Measurements from ENCODE around the gene WDR90.

The WDR90 gene

GRCh38 chr16:693364-693763, 44.2 kb downstream of the WDR90 start:
- no peak for DNase-seq

DNA sequence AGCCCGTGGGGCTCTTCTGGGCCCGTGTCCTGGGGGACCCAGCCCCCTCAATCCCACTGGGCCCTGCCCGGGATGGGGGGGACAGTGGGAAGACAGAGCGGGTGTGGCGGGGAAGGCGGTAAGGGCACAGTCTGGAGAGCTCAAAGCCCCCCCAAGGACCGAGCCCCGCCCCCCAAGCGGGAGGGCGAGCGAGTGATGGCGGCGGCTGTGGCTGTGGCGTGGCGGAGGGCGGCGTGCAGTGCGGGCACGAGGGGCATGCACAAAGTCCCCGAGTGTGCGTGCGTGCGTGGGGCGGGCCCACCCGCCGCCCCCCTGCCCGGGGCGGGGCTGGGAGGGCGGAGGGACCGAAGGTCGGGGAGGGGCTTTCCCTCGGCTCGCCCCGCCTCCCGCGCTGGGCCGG, 44.6 kb downstream of the WDR90 start:
- DNase-seq = no peak

DNA sequence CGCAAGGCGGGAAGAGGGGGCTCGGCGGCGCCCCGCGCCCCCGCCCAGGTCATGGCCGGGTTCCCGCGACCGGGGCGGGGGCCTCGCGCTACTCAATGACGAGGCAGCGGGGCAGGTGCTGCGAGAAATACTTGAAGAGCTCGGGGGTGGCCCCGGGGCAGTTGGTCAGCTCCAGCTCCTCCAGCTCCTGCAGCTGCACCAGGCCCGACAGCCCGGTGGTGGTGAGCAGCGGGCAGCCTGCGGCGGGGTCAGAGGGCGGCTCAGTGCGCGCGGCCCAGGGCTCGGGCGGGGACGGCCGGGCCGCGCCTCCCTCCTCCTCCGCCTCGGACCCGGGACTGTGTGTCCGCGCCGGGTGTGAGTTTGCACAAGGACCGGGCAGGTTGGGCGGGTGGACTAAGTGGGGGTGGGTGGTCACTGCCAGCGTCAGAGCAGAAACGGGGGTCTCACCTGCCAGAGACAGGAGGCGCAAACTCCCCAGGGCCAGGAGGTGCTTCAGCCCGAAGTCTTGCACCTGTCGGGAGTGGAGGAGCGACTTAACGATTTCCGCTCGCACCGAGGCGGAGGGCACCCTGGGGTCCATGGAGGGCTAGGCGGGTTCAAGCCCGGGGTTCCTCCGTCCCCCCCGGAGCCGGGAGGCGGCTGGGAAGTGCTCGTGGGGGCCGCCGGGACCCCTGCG, 45.2 kb downstream of the WDR90 start:
- no peak for DNase-seq

GRCh38 chr16:694863-695354, 45.7 kb downstream of the WDR90 start:
- no peak for DNase-seq

DNA sequence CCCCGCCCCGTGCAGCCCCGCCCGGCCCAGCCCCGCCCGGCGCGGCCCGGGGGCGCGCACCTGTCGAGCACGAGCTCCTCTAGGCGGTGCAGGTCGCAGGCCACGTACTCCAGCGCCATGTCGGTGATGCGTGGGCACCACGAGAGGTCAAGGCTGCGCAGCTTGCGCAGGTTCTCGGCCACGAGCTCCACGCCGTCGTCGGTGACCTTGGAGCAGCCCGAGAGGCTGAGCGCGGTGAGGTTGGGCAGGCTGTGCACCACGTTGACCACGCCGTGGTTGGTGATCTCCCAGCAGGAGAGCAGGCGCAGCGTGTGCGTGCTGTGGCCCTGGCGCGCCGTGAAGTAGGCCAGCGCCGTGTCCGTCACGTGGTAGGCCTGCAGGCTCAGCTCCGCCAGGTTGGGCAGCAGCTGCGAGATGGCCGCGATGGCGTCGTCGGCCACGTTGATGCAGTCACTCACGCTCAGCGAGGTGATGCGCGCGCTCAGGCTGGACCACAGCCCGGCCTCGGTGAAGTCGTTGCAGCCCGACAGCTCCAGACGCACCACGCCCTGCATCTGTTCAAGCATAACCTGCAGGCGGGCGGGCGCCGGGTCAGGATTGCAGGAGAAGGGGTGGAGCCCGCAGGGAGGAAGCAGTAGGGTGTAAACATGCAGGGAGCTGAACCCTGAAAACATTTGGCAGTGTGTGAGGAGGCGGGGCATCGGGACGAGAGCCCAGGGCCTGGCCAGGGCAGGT, 46.4 kb downstream of the WDR90 start:
- DNase-seq = peak; percentile 68

- DNase-seq = no peak
Measured at GRCh38 chr16:698911-699671, 49.9 kb downstream of the WDR90 start.

GRCh38 chr16:700684-701584, 51.8 kb downstream of the WDR90 start:
- DNase-seq = no peak

DNA sequence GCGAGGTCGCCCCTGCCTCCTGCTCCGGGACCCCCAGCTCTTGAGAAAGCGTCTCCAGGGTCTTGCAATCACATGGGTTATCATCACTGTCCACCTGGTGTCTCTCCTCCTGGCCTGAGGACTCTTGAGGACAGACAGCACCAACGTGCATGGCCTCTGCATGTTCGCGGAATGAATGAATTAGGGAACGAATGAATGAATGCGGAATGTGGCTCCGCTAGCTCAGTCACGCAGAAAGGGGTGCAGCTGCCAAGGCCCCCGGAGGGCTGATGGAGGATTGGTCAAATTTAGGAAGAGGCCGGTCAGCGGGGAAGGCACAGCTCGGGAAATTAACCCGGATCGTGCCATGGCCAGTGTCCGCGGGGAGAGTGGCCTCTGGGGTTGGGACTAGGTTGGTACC, 53.2 kb downstream of the WDR90 start:
- DNase-seq = no peak

DNA sequence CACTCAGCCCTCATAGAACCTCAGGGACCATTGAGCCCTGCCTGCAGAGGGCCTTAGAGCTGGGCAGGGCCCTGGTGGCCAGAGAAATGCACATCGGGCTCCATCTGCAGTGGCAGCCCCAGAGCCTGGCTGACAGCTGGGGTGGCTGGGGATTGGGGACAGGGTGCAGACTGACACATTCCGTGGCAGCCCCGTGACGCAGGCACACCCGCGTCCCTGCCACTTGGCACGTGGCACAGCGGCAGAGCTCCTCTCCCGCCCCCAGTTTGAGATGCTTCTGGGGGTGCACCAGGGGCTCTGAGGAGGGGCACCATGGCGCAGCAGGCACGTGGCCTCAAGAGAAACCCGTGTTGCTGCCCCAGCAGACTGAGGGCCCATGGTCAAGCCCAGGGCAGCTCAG, 54.2 kb downstream of the WDR90 start:
- DNase-seq = no peak

DNA sequence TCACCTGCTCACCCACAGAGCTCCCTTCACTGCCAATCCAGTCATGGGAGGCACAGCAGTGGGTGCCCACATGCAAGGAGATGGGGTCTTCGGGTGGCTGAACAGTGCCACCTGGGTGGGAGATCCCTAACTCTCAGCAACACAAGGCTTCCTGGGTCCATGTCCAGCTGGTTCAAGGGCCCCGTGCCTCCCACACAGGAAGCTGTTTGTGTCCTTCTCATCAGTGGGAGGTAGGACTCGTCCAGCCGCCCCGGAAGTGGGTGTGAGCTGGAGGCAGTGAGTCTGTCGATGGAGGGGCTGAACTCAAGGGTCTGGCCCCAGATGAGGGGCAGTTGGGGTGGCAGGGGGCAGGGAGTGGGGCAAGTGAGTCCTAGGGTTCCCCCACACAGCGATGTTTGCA, 54.9 kb downstream of the WDR90 start:
- no peak for DNase-seq

DNA sequence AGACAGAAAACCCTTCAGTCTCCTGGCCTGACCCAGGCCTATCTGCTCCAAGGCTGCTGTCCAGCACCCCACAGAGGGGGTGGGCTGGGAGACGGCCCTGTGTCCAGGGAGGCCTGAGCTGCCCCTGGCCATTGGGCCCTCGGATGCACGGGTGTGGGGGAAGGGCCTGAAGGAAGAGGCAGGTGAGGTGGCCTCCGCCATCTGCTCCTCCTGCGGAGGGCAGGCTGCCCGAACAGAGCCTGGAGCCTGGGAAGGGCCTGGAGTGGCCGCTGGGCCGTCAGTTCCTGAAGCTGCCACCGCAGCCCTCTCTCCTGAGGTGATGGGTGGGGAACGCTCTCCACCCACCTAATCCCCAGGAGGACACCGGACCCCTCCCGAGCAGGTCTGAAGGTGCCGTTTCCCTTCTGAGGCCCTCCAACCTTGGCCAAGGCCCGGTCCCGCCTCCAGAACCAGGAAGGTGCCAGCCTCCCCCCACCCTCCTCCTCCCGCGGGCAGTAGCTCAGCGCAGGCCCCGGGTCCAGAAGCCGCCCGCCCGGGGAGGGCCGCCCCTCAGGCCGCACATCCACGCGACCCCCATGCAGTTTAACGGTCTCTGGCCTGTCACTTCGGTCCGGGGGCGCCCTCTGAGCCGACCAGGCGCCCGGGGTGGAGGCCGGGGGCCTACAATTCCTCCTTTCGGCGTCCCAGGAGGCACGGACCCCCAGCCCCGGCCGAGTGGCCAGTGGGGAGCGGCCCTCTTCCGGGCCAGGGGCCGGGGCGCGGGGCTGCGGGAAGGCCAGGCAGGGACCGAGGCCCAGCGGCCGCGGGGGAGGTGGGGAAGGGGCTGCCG, 55.6 kb downstream of the WDR90 start:
- DNase-seq = no peak

GRCh38 chr16:705431-706188, 56.4 kb downstream of the WDR90 start, which contains the start of gene FBXL16:
TSS of gene FBXL16 (minus strand) at chr16:705801. CDS start at chr16:697405, 8,396 bp downstream.
- DNase-seq = no peak

- DNase-seq = no peak
Measured at GRCh38 chr16:706189-707061, 57.3 kb downstream of the WDR90 start.

DNA sequence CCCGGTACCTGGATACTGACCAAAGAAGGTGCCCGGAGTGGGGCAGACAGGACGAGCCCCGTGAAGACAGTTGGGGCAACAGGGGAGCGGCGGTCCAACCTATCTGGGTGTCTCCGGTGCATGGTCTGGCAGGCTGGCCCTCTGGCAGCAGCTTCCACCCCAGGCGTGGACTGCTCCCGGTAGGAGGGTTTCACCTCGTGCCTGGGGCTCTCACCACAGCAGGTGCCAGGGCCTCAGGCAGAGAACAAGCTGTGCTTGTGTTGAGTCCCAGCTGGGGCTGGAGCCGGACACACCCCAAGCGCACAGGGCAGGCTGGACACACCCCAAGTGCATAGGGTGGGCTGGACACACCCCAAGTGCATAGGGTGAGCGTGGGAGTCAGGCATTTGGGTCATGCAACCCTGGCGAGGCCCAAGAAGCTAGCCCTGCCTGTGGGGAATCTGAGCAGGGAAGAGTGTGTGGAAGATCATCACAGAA, 57.9 kb downstream of the WDR90 start:
- DNase-seq = no peak

DNA sequence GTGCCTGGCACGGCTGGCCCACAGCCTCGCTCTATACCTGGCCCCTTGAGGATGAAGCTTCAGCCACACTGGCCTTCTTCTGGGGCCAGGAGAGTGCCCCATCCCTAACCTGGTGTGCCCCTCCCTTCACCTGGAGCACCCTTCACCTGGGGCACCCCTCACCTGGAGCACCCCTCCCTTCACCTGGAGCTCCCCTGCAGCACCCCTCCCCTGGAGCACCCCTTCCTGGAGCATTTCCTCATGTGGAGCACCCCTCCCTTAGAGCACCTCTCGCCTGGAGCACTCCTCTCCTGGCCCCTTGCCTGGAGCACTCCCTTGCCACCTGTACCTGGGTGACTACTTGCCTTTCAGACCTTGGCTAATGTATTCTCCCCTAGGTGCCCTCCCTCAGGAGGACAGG, 58.9 kb downstream of the WDR90 start:
- no peak for DNase-seq

- DNase-seq = no peak
Measured at GRCh38 chr16:708959-709358, 59.8 kb downstream of the WDR90 start.

- no peak for DNase-seq
Measured at GRCh38 chr16:709566-710499, 60.7 kb downstream of the WDR90 start.

- DNase-seq = no peak
Measured at GRCh38 chr16:710500-711075, 61.4 kb downstream of the WDR90 start.

Measured in NCI-H2029 treated with DMSO at 0.1 percent for 48 hours (cell line).